IPS-15b (cell line): Measurements from ENCODE around the gene GBA2.

Experiments
- H3K27me3 ChIP-seq: one replicate; pipeline ENCODE4 v1.6.1; 2013; ENCODE audit warnings: low read length; ENCODE audit not compliant: control insufficient read depth, insufficient read depth
- H3K36me3 ChIP-seq: one replicate; pipeline ENCODE4 v1.6.1; 2013; ENCODE audit warnings: low read length; ENCODE audit not compliant: control insufficient read depth, insufficient read depth
- H3K4me1 ChIP-seq: one replicate; pipeline ENCODE4 v1.6.1; 2013; ENCODE audit warnings: mild to moderate bottlenecking, low read length; ENCODE audit not compliant: control insufficient read depth, insufficient read depth
- H3K4me3 ChIP-seq: one replicate; pipeline ENCODE4 v1.5.1; 2013; ENCODE audit warnings: low read depth, low read length
- H3K9ac ChIP-seq: one replicate; pipeline ENCODE4 v1.6.1; 2013; ENCODE audit warnings: low read depth, mild to moderate bottlenecking, low read length
- H3K9me3 ChIP-seq: one replicate; pipeline ENCODE4 v1.6.1; 2013; ENCODE audit warnings: mild to moderate bottlenecking, low read length; ENCODE audit not compliant: control insufficient read depth, insufficient read depth

The GBA2 gene

GRCh38 chr9:35711501-35712428 is 37.3 kb downstream of the GBA2 start:
- H3K9me3 ChIP-seq, result no peaks in the 10 kb centered on the region
- no peak overlapping the region for H3K4me3 ChIP-seq
- H3K4me1 ChIP-seq, result no peaks in the 10 kb centered on the region
- H3K9ac ChIP-seq, result no peak overlapping the region
- peaks cover 63% of the 10 kb centered on the region for H3K36me3 ChIP-seq
- no peaks in the 10 kb centered on the region for H3K27me3 ChIP-seq

DNA sequence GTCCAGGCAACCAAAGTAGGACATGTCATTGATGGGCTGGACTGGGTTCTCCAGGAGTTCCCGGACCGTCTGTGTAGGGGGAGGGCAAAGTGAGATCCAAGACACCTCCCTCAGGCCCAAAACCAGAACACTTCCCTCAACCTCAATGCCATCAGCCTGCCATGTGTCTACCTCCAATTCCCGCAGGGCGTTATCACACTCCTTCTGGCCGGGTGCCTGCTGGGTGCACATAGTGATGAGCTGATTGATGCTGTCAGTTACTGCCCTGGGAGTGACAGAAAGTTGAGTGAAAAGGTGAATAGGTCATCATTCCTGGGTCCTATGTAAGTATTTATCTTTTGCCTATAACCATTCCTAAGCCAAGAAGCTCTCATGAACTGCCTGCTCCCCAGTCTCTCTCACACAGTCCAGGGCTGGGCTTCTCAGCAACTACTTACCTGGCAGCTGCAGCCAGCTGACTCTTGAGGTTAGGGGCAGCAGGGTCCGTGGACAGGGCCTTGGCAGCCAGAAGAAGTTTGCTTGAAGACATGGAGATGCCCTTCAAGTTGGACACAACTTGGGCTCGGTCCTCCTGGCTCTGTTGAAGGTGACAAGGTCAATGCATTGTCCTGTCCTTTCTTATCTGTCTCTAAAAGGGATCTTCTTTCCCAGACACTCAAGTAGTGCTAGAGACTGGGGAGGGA is 38.1 kb downstream of the GBA2 start:
- no peaks in the 10 kb centered on the region for H3K27me3 ChIP-seq
- H3K4me1 ChIP-seq, result no peaks in the 10 kb centered on the region
- H3K4me3 ChIP-seq, result no peak overlapping the region
- no peak overlapping the region for H3K9ac ChIP-seq
- H3K36me3 ChIP-seq, result peaks cover 66% of the 10 kb centered on the region
- no peaks in the 10 kb centered on the region for H3K9me3 ChIP-seq

- H3K9ac ChIP-seq, result no peak overlapping the region
- H3K9me3 ChIP-seq, result no peaks in the 10 kb centered on the region
Measured at GRCh38 chr9:35708146-35708545, 40.9 kb downstream of the GBA2 start.

GRCh38 chr9:35706951-35707350 is 42.1 kb downstream of the GBA2 start:
- Histone ChIP-seq H3K27me3 (no peaks in the 10 kb centered on the region), H3K4me1 (no peaks in the 10 kb centered on the region), H3K4me3 (no peak overlapping the region), H3K36me3 (peaks cover 80% of the 10 kb centered on the region), H3K9me3 (no peaks in the 10 kb centered on the region), H3K9ac (no peak overlapping the region)

More at GRCh38 chr9:35708146-35708545, 40.9 kb downstream of the GBA2 start:
- Histone ChIP-seq H3K27me3 (no peaks in the 10 kb centered on the region), H3K4me3 (no peak overlapping the region), H3K4me1 (no peaks in the 10 kb centered on the region), H3K36me3 (peaks cover 76% of the 10 kb centered on the region)

- Histone ChIP-seq H3K4me3 (no peak overlapping the region), H3K36me3 (peaks cover 76% of the 10 kb centered on the region), H3K9ac (no peak overlapping the region), H3K4me1 (no peaks in the 10 kb centered on the region), H3K9me3 (no peaks in the 10 kb centered on the region), H3K27me3 (no peaks in the 10 kb centered on the region)
Measured at GRCh38 chr9:35705836-35706430, 43.1 kb downstream of the GBA2 start.

DNA sequence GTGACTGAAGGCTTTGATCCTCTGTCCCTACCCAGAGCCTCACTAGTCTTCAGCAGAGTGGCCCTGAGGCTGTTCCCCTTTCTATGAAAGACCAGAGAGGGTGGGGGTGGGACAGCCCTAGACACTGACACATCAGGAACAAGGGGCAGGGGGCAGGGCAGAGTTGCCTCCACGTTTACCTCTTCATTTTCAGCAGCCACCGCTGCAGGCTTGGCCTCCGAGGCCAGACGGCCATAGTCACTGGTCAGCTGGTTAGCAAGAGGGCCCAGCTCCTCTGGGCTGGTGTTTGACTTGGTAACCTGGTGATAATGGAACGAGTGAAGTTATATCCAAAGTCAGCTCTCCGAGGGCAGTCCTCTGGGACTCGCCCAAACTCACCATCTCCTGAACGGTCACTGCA is 43.7 kb downstream of the GBA2 start:
- Histone ChIP-seq H3K4me1 (no peaks in the 10 kb centered on the region), H3K36me3 (peaks cover 72% of the 10 kb centered on the region), H3K4me3 (no peak overlapping the region), H3K9me3 (no peaks in the 10 kb centered on the region), H3K9ac (no peak overlapping the region), H3K27me3 (no peaks in the 10 kb centered on the region)

DNA sequence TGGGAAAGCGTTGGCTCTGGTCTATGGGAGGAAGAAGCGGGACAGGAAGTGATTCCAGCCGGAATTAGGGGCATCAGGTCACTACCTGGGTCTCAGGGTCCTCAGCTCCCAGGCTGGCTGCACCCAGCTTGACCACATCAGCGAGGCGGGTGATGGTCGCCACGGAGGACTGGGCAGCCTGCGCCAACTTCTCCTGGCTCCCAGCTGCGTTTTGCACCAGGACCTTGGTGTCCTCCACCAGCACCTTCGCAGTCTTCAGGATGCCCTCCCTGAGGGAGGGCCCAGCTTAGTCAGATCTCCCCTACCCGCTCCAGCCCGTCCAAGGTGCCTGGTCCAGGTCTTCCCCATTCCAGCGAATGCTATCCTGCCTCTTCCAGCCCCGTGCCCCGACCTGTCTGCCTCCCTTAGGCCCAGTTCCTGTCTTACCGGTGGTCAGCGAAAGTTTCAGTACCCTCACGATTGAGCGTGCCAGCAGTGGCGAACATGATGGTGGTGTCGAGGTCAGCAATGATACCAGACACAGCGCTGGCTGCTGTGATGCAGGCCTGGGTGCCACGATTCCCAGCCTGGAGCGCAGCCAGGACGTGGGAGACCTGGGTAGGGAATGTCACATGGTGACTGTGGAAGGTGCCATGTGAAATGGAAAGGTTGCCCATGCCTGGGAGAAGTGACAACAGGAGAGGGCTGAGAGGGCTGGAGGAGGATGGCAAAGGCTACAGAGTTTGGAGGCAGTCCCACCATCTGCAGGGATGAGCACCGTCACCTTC is 44.9 kb downstream of the GBA2 start:
- H3K4me3 ChIP-seq, result no peak overlapping the region
- peaks cover 81% of the 10 kb centered on the region for H3K36me3 ChIP-seq
- no peak overlapping the region for H3K9ac ChIP-seq

DNA sequence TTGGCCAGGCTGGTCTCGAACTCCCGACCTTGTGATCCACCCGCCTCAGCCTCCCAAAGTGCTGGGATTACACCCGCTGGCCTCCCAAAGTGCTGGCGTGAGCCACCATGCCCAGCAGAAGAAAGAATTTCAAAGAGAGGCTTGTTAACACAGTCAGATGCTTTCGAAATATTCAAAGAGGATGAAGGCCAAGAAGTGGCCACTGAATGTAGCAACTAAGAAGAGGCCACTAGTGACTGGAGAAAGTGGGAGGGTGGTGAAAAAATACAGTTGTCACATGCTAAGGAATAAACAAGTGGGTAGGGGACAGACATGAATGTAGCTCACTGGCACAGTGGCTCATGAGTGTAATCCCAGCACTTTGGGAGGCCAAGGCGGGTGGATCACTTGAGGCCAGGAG is 46.3 kb downstream of the GBA2 start:
- H3K9me3 ChIP-seq, result no peaks in the 10 kb centered on the region
- H3K27me3 ChIP-seq, result no peaks in the 10 kb centered on the region
- H3K9ac ChIP-seq, result no peak overlapping the region
- H3K4me1 ChIP-seq, result no peaks in the 10 kb centered on the region
- H3K4me3 ChIP-seq, result no peak overlapping the region
- peaks cover 88% of the 10 kb centered on the region for H3K36me3 ChIP-seq

More for the DNA sequence above, 44.9 kb downstream of the GBA2 start:
- H3K27me3 ChIP-seq, result no peaks in the 10 kb centered on the region
- no peaks in the 10 kb centered on the region for H3K4me1 ChIP-seq
- no peaks in the 10 kb centered on the region for H3K9me3 ChIP-seq

DNA sequence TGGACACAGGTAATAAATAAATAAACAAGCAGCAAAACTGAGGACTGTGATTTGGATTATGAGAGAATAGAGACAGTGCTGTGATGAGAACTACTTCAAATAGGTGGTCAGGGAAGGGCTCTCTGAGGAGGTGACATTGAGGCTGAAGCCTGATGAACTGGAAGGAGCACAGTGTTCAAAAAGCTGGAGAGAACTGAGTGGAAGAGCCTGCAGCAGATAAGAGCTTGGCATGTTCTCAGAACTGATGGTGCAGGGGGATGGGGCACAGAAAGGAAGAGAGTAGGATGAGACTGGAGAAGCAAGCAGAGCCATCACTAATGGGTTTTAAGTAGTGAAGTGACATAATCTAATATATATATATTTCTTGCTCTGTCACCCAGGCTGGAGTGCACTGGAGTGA is 48.1 kb downstream of the GBA2 start:
- H3K27me3 ChIP-seq, result no peaks in the 10 kb centered on the region
- no peak overlapping the region for H3K4me3 ChIP-seq
- H3K9ac ChIP-seq, result no peak overlapping the region
- no peaks in the 10 kb centered on the region for H3K4me1 ChIP-seq
- H3K36me3 ChIP-seq, result peaks cover 76% of the 10 kb centered on the region
- H3K9me3 ChIP-seq, result no peaks in the 10 kb centered on the region

DNA sequence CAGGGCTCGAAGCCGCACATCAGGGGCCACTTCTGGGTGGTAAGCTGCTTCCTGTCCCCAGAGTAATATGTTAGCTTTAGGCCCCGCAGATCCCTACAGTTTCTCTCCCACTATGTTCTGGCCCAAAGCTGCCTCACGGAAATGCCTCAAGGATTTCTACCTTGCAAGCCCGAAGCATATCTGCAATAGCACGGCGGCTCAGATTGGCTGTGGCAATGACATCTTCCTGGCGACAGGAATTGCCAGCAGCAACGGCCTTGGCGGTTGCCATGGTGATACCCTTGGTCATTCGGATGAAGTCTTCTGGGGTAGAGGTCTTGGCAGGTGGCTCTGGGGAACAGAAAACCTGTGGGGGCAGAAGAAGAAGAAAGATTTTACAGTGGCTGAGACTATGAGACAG is 49.0 kb downstream of the GBA2 start:
- Histone ChIP-seq H3K27me3 (no peaks in the 10 kb centered on the region), H3K9ac (no peak overlapping the region), H3K9me3 (no peaks in the 10 kb centered on the region), H3K36me3 (peaks cover 67% of the 10 kb centered on the region), H3K4me1 (no peaks in the 10 kb centered on the region), H3K4me3 (no peak overlapping the region)

- Histone ChIP-seq H3K4me1 (no peaks in the 10 kb centered on the region), H3K9me3 (no peaks in the 10 kb centered on the region), H3K36me3 (peaks cover 49% of the 10 kb centered on the region), H3K27me3 (no peaks in the 10 kb centered on the region), H3K9ac (no peak overlapping the region), H3K4me3 (no peak overlapping the region)
Measured at GRCh38 chr9:35698231-35698630, 50.8 kb downstream of the GBA2 start.
